Osteocyte (in vitro differentiated cells): ENCODE measurements around the gene GCNT2. TPM values are rescaled to one million over a fixed set of nuclear protein-coding genes. Genes with fewer than 3 reads are reported as not detected.
"Not testable (repeated sequence)": the region's sequence is repeated elsewhere in the genome, so short reads cannot be mapped to it uniquely, and the experiment has no call there.

Experiments used
- DNase-seq: peaks from one replicate; pipeline ENCODE4 v3.0.0; 2021; ENCODE audit warnings: mixed read lengths; ENCODE audit not compliant: unreplicated experiment; ENCODE audit errors: extremely low spot score
- H3K27ac Mint-ChIP-seq: one replicate; pipeline ENCODE4 v1.8.0; 2021; ENCODE audit warnings: mild to moderate bottlenecking, mixed read lengths; ENCODE audit not compliant: unreplicated experiment
- H3K27me3 Mint-ChIP-seq: one replicate; pipeline ENCODE4 v1.8.0; 2021; ENCODE audit warnings: mixed read lengths; ENCODE audit not compliant: unreplicated experiment
- H3K36me3 Mint-ChIP-seq: one replicate; pipeline ENCODE4 v1.8.0; 2021; ENCODE audit warnings: mixed read lengths; ENCODE audit not compliant: unreplicated experiment
- H3K4me1 Mint-ChIP-seq: one replicate; pipeline ENCODE4 v1.8.0; 2021; ENCODE audit warnings: mixed read lengths; ENCODE audit not compliant: unreplicated experiment
- H3K4me3 Mint-ChIP-seq: one replicate; pipeline ENCODE4 v1.8.0; 2021; ENCODE audit warnings: mild to moderate bottlenecking, moderate library complexity, mixed read lengths; ENCODE audit not compliant: unreplicated experiment
- H3K9me3 Mint-ChIP-seq: one replicate; pipeline ENCODE4 v1.8.0; 2021; ENCODE audit warnings: mixed read lengths; ENCODE audit not compliant: unreplicated experiment
- total RNA-seq: library from RNA; stranded (reverse); gene quantifications from 2 replicates; pipeline ENCODE4 v1.2.1, GENCODE V29; 2021
- TF ChIP-seq, protein P1 (sequence below): fragments of 200-600 bp; sonication (generic); IDR thresholded peaks from 2 replicates; pipeline ENCODE4 v1.5.0; 2021; ENCODE audit warnings: antibody characterized with exemption, mild to moderate bottlenecking, moderate library complexity

Gene GCNT2
- total RNA-seq, 1 donor from 2014 or later = 0.19 TPM

- Mint-ChIP-seq H3K4me3 (no peak overlapping the region), H3K36me3 (no peaks in the 10 kb centered on the region), H3K27ac (no peak overlapping the region), H3K27me3 (peaks cover 44% of the 10 kb centered on the region), H3K9me3 (no peaks in the 10 kb centered on the region), H3K4me1 (no peaks in the 10 kb centered on the region)
- DNase-seq = no peak
- TF ChIP-seq, protein P1, sequence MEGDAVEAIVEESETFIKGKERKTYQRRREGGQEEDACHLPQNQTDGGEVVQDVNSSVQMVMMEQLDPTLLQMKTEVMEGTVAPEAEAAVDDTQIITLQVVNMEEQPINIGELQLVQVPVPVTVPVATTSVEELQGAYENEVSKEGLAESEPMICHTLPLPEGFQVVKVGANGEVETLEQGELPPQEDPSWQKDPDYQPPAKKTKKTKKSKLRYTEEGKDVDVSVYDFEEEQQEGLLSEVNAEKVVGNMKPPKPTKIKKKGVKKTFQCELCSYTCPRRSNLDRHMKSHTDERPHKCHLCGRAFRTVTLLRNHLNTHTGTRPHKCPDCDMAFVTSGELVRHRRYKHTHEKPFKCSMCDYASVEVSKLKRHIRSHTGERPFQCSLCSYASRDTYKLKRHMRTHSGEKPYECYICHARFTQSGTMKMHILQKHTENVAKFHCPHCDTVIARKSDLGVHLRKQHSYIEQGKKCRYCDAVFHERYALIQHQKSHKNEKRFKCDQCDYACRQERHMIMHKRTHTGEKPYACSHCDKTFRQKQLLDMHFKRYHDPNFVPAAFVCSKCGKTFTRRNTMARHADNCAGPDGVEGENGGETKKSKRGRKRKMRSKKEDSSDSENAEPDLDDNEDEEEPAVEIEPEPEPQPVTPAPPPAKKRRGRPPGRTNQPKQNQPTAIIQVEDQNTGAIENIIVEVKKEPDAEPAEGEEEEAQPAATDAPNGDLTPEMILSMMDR = no peak
Measured at GRCh38 chr6:10579803-10580202, 58.7 kb downstream of the GCNT2 start.

GRCh38 chr6:10580570-10580969, 59.4 kb downstream of the GCNT2 start:
- Mint-ChIP-seq H3K36me3 (no peaks in the 10 kb centered on the region), H3K27me3 (peaks cover 47% of the 10 kb centered on the region), H3K27ac (no peak overlapping the region), H3K4me1 (peaks cover 4% of the 10 kb centered on the region), H3K4me3 (no peak overlapping the region), H3K9me3 (no peaks in the 10 kb centered on the region)
- DNase-seq = no peak
- TF ChIP-seq, protein P1 = no peak

- not testable (repeated sequence) for H3K4me1 Mint-ChIP-seq, H3K4me3 Mint-ChIP-seq, H3K9me3 Mint-ChIP-seq, H3K36me3 Mint-ChIP-seq, H3K27ac Mint-ChIP-seq, DNase-seq
- peaks cover 51% of the 10 kb centered on the region for H3K27me3 Mint-ChIP-seq
Measured at GRCh38 chr6:10581402-10581801, 60.3 kb downstream of the GCNT2 start.

DNA sequence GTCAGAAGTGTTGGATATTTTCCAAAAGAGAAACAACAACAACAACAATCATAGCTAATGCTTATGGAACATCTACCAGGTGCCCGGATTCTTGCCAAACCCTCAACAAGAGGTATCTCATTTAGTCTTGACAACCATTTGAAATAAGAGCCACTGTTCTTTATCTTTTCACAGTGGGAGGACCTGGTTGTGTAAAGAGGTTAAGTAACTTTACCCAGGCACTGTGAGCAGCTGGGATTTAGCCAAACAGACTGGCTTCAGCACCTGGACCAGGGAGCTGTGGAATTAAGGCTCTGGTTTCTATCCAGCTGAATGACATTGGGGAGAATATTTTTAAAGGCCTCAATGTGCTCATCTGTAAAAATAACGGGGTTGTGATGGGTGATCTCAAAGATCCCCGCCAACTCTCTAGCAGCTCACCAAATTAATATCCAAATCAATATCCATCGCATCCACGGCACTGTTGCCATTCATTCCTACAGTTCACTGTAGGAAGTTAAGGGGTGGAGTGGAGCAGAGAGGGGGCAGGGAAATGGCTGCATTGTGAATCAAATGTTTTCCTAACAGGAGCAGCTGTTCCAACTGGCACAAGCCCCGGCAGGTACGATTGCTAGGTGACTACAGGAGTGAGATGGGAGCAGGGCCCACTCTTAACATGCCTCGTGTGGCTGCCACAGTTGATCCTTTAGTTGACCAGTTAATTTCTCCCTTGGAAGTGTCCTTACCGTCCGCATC, 61.8 kb downstream of the GCNT2 start:
- Mint-ChIP-seq H3K27me3 (peaks cover 53% of the 10 kb centered on the region), H3K9me3 (no peaks in the 10 kb centered on the region), H3K36me3 (no peaks in the 10 kb centered on the region), H3K4me3 (no peak overlapping the region), H3K27ac (no peak overlapping the region), H3K4me1 (peaks cover 9% of the 10 kb centered on the region)
- TF ChIP-seq, protein P1 = no peak
- no peak for DNase-seq

GRCh38 chr6:10583509-10583901, 62.4 kb downstream of the GCNT2 start:
- peaks cover 9% of the 10 kb centered on the region for H3K4me1 Mint-ChIP-seq
- no peak overlapping the region for H3K4me3 Mint-ChIP-seq
- peaks cover 53% of the 10 kb centered on the region for H3K27me3 Mint-ChIP-seq
- no peaks in the 10 kb centered on the region for H3K9me3 Mint-ChIP-seq
- DNase-seq = no peak
- TF ChIP-seq, protein P1 = no peak
- no peaks in the 10 kb centered on the region for H3K36me3 Mint-ChIP-seq
- H3K27ac Mint-ChIP-seq = no peak overlapping the region
